T-helper 1 cell treated with Interleukin-12 subunit alpha and Interleukin-12 subunit beta and Interleukin-4 antibody, amounts not matched to agents 30 ng/mL and 1 ng/mL, for 36 hours (primary cell): ENCODE results near the gene HNF1A. TPM values are rescaled to one million over a fixed set of nuclear protein-coding genes. Genes with fewer than 3 reads are reported as not detected.

ENCODE experiments used
- intact Hi-C: fragments of 100-400 bp; cut with micrococcal nuclease; formaldehyde crosslinking; loops from one replicate; pipeline ENCODE4 v1.15.1; 2024
- total RNA-seq: library from RNA; stranded (reverse); gene quantifications from 2 replicates; pipeline ENCODE4 v1.2.3, GENCODE V29; 2022

HNF1A gene
- total RNA-seq, 1 donor from 2014 or later = not detected

- intact Hi-C loops = no loop called here
Measured at GRCh38 chr12:120959111-120959878, 19.0 kb upstream of the HNF1A start.

GRCh38 chr12:120960657-120961056 lies 17.7 kb upstream of the HNF1A start:
- intact Hi-C loops = loop anchor here (1.0 kb wide), 1 partner anchor 11 kb away; no protein-coding TSS in a partner anchor

GRCh38 chr12:120961604-120962531 lies 16.5 kb upstream of the HNF1A start:
- intact Hi-C loops = no loop called here

- intact Hi-C loops = no loop called here
Measured at GRCh38 chr12:120962532-120963020, 15.8 kb upstream of the HNF1A start.

GRCh38 chr12:120964298-120964697 lies 14.0 kb upstream of the HNF1A start:
- intact Hi-C loops = no loop called here

- intact Hi-C loops = no loop called here
Measured at GRCh38 chr12:120965534-120966091, 12.7 kb upstream of the HNF1A start.

- intact Hi-C loops = loop anchor here (10.0 kb wide), 1 partner anchor 206 kb away; no protein-coding TSS in a partner anchor
Measured at GRCh38 chr12:120970310-120970709, 8.0 kb upstream of the HNF1A start.

GRCh38 chr12:120971299-120972180 lies 6.8 kb upstream of the HNF1A start:
- intact Hi-C loops = loop anchor here (1.0 to 10.0 kb wide), 9 partner anchors 11 to 388 kb away; partner anchors contain the start of gene SPPL3

GRCh38 chr12:120972870-120973543 lies 5.3 kb upstream of the HNF1A start:
- intact Hi-C loops = loop anchor here (10.0 kb wide), 1 partner anchor 208 kb away; no protein-coding TSS in a partner anchor

GRCh38 chr12:120977531-120978295 lies 630 bp upstream of the HNF1A start:
- intact Hi-C loops = loop anchor here (10.0 kb wide), 1 partner anchor 213 kb away; no protein-coding TSS in a partner anchor

- intact Hi-C loops = loop anchor here (10.0 kb wide), 1 partner anchor 215 kb away; no protein-coding TSS in a partner anchor
Measured at GRCh38 chr12:120979220-120979861, 998 bp downstream of the HNF1A start.

- intact Hi-C loops = loop anchor here (10.0 kb wide), 1 partner anchor 215 kb away; no protein-coding TSS in a partner anchor
Measured at GRCh38 chr12:120979862-120980696, 1.7 kb downstream of the HNF1A start.

- intact Hi-C loops = no loop called here
Measured at GRCh38 chr12:120980800-120981368, 2.5 kb downstream of the HNF1A start.

GRCh38 chr12:120981407-120981941 lies 3.1 kb downstream of the HNF1A start:
- intact Hi-C loops = no loop called here

GRCh38 chr12:120982659-120983058 lies 4.3 kb downstream of the HNF1A start:
- intact Hi-C loops = no loop called here

- intact Hi-C loops = no loop called here
Measured at GRCh38 chr12:120983759-120984158, 5.4 kb downstream of the HNF1A start.
